Measurements from ENCODE around the gene RAB1B.

RAB1B gene

GRCh38 chr11:66321606-66322005 is 53.2 kb downstream of the RAB1B start:
- TF ChIP-seq POLR2A (IDR thresholded peaks at IDR 0.05; ENCODE audit: low read depth, low read length) (no peak), TAF1 (IDR thresholded peaks at IDR 0.05; ENCODE audit: borderline replicate concordance, low read depth, low read length) (no peak), POLR2AphosphoS5 (IDR thresholded peaks at IDR 0.05; ENCODE audit: low read depth, low read length) (no peak)
- DNase-seq (ENCODE audit: insufficient read length) = no peak
- FAIRE-seq = no peak

GRCh38 chr11:66322732-66323427 is 54.4 kb downstream of the RAB1B start:
- TF ChIP-seq POLR2A (IDR thresholded peaks at IDR 0.05; ENCODE audit: low read depth, low read length) (no peak), TAF1 (IDR thresholded peaks at IDR 0.05; ENCODE audit: borderline replicate concordance, low read depth, low read length) (no peak), POLR2AphosphoS5 (IDR thresholded peaks at IDR 0.05; ENCODE audit: low read depth, low read length) (no peak)
- no peak for FAIRE-seq
- no peak for DNase-seq (ENCODE audit: insufficient read length)

GRCh38 chr11:66323684-66324083 is 55.2 kb downstream of the RAB1B start:
- FAIRE-seq (no peak), DNase-seq (ENCODE audit: insufficient read length) (no peak)
- TF ChIP-seq POLR2A (IDR thresholded peaks at IDR 0.05; ENCODE audit: low read depth, low read length) = no peak
- no peak for TF ChIP-seq TAF1 (IDR thresholded peaks at IDR 0.05; ENCODE audit: borderline replicate concordance, low read depth, low read length)
- no peak for TF ChIP-seq POLR2AphosphoS5 (IDR thresholded peaks at IDR 0.05; ENCODE audit: low read depth, low read length)

GRCh38 chr11:66324664-66325063 is 56.2 kb downstream of the RAB1B start:
- FAIRE-seq = no peak
- TF ChIP-seq TAF1 (IDR thresholded peaks at IDR 0.05; ENCODE audit: borderline replicate concordance, low read depth, low read length) (no peak), POLR2A (IDR thresholded peaks at IDR 0.05; ENCODE audit: low read depth, low read length) (no peak), POLR2AphosphoS5 (IDR thresholded peaks at IDR 0.05; ENCODE audit: low read depth, low read length) (no peak)
- no peak for DNase-seq (ENCODE audit: insufficient read length)

- no peak for TF ChIP-seq POLR2A (IDR thresholded peaks at IDR 0.05; ENCODE audit: low read depth, low read length)
- TF ChIP-seq TAF1 (IDR thresholded peaks at IDR 0.05; ENCODE audit: borderline replicate concordance, low read depth, low read length) = no peak
- TF ChIP-seq POLR2AphosphoS5 (IDR thresholded peaks at IDR 0.05; ENCODE audit: low read depth, low read length) = no peak
- DNase-seq (ENCODE audit: insufficient read length) = no peak
- no peak for FAIRE-seq
Measured at GRCh38 chr11:66325263-66325671, 56.8 kb downstream of the RAB1B start.

- no peak for TF ChIP-seq TAF1 (IDR thresholded peaks at IDR 0.05; ENCODE audit: borderline replicate concordance, low read depth, low read length)
- TF ChIP-seq POLR2A (IDR thresholded peaks at IDR 0.05; ENCODE audit: low read depth, low read length) = no peak
- TF ChIP-seq POLR2AphosphoS5 (IDR thresholded peaks at IDR 0.05; ENCODE audit: low read depth, low read length) = no peak
- no peak for DNase-seq (ENCODE audit: insufficient read length)
- no peak for FAIRE-seq
Measured at GRCh38 chr11:66326261-66327111, 58.0 kb downstream of the RAB1B start.
